PC-3 (cell line): ENCODE results near the gene ADAMTSL3.

Experiments
- CTCF ChIP-seq: fragments of 300-600 bp; sonication (generic); conservative IDR thresholded peaks from 2 replicates; pipeline ENCODE4 v1.5.1; 2017; ENCODE audit warnings: antibody characterized with exemption, low read depth, mild to moderate bottlenecking, low read length
- EZH2 ChIP-seq: fragments of 300-600 bp; sonication (generic); IDR thresholded peaks from one replicate; pipeline ENCODE4 v1.6.1; 2017; ENCODE audit warnings: antibody characterized with exemption, mild to moderate bottlenecking, low read length; ENCODE audit not compliant: unreplicated experiment

- TF ChIP-seq EZH2 = no peak
- no peak for TF ChIP-seq CTCF
Measured at GRCh38 chr15:83890587-83890986, 236.7 kb downstream of the ADAMTSL3 start.
